Measurements from ENCODE around the gene PARD3B.

- TF ChIP-seq, protein P1, sequence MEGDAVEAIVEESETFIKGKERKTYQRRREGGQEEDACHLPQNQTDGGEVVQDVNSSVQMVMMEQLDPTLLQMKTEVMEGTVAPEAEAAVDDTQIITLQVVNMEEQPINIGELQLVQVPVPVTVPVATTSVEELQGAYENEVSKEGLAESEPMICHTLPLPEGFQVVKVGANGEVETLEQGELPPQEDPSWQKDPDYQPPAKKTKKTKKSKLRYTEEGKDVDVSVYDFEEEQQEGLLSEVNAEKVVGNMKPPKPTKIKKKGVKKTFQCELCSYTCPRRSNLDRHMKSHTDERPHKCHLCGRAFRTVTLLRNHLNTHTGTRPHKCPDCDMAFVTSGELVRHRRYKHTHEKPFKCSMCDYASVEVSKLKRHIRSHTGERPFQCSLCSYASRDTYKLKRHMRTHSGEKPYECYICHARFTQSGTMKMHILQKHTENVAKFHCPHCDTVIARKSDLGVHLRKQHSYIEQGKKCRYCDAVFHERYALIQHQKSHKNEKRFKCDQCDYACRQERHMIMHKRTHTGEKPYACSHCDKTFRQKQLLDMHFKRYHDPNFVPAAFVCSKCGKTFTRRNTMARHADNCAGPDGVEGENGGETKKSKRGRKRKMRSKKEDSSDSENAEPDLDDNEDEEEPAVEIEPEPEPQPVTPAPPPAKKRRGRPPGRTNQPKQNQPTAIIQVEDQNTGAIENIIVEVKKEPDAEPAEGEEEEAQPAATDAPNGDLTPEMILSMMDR (IDR thresholded peaks at IDR 0.05): no peak
- TF ChIP-seq POLR2AphosphoS5 (IDR thresholded peaks at IDR 0.05): no peak
- TF ChIP-seq POLR2A (IDR thresholded peaks at IDR 0.05): no peak
Observed at GRCh38 chr2:205555566-205556230, 1010.4 kb downstream of the PARD3B start.

Data from transverse colon (tissue), 4 donors.